Mucosa of descending colon (tissue), 3 donors: ENCODE data around the gene ABLIM1. TPM values are rescaled to one million over a fixed set of nuclear protein-coding genes. Genes with fewer than 3 reads are reported as not detected.
A peak's percentile ranks its signal among the peaks of the same experiment; 100 is the strongest.

Experiments used
- ATAC-seq: fragments of 200-7000 bp; cut with Tn5 transposase; one replicate; pipeline ENCODE4 v1.9.1; 2020; ENCODE audit warnings: mild to moderate bottlenecking, moderate library complexity
- DNase-seq, 3 donors: peaks; one replicate each; pipeline ENCODE4 v3.0.0-alpha.2; 2020
- H3K36me3 ChIP-seq: fragments of 200-600 bp; one replicate; pipeline ENCODE4 v1.8.0; 2021; ENCODE audit warnings: low read depth, mild to moderate bottlenecking
- H3K4me1 ChIP-seq: fragments of 200-600 bp; one replicate; pipeline ENCODE4 v1.8.0; 2021; ENCODE audit warnings: low read depth, mild to moderate bottlenecking
- H3K4me3 ChIP-seq: fragments of 200-600 bp; one replicate; pipeline ENCODE4 v1.8.0; 2021; ENCODE audit warnings: mild to moderate bottlenecking
- H3K9me3 ChIP-seq: fragments of 200-600 bp; one replicate; pipeline ENCODE4 v1.8.0; 2021; ENCODE audit warnings: mild to moderate bottlenecking
- CTCF ChIP-seq: fragments of 200-600 bp; IDR thresholded peaks from one replicate; pipeline ENCODE4 v1.8.0; 2022; ENCODE audit warnings: antibody characterized with exemption, mild to moderate bottlenecking
- intact Hi-C, 2 donors: fragments of 100-400 bp; cut with DNase I in 1 of 2; cut with micrococcal nuclease in 1 of 2; formaldehyde crosslinking; loops; one replicate each; pipeline versions ENCODE4 v1.11.0 to v1.11.1; 2022; cut with DNase I, micrococcal nuclease
- total RNA-seq, 3 donors: library from RNA; stranded (reverse); fragmentation: NEBNext Ultra II Directional in 2 of 3; extraction: Animal tissue kit (Norgen Biotek cat#: 25700) in 2 of 3; gene quantifications; one replicate each; pipeline versions ENCODE4 v1.2.1 to v1.2.4, GENCODE V29; 2021 to 2023
- donor health status: DM: no; HTN: no; CAD: no; lungs with moderate emphysema.
- donor health status: DM: no; HTN: no; CAD: no.
- donor health status: DM: no; HTN: yes; CAD: no.

The ABLIM1 gene
- total RNA-seq, 3 donors from 2014 or later: 67.1 to 122 (median 103) TPM

- intact Hi-C loops: no loop called here
Observed at GRCh38 chr10:114626841-114627240, 31.2 kb downstream of the ABLIM1 start.

GRCh38 chr10:114624951-114625780 lies 32.9 kb downstream of the ABLIM1 start:
- intact Hi-C loops: no loop called here
- H3K9me3 ChIP-seq: no peaks in the 10 kb centered on the region
- no peak overlapping the region for H3K4me3 ChIP-seq
- no peak for DNase-seq
- no peak for TF ChIP-seq CTCF
- no peaks in the 10 kb centered on the region for H3K36me3 ChIP-seq
- peaks cover 30% of the 10 kb centered on the region for H3K4me1 ChIP-seq
- peak; percentile 77 for ATAC-seq

More at GRCh38 chr10:114626841-114627240, 31.2 kb downstream of the ABLIM1 start:
- TF ChIP-seq CTCF: no peak
- Histone ChIP-seq H3K4me1 (peaks cover 30% of the 10 kb centered on the region), H3K4me3 (no peak overlapping the region), H3K36me3 (no peaks in the 10 kb centered on the region), H3K9me3 (no peaks in the 10 kb centered on the region)
- no peak for DNase-seq
- ATAC-seq: no peak

- H3K9me3 ChIP-seq: no peaks in the 10 kb centered on the region
- ATAC-seq (no peak), DNase-seq (no peak)
- peaks cover 30% of the 10 kb centered on the region for H3K4me1 ChIP-seq
- no peak overlapping the region for H3K4me3 ChIP-seq
- intact Hi-C loops: no loop called here
- no peak for TF ChIP-seq CTCF
- H3K36me3 ChIP-seq: no peaks in the 10 kb centered on the region
Observed at GRCh38 chr10:114624422-114624821, 33.7 kb downstream of the ABLIM1 start.

- TF ChIP-seq CTCF: no peak
- Histone ChIP-seq H3K4me1 (peaks cover 30% of the 10 kb centered on the region), H3K9me3 (no peaks in the 10 kb centered on the region), H3K36me3 (no peaks in the 10 kb centered on the region), H3K4me3 (no peak overlapping the region)
- DNase-seq: no peak
- peak; percentile 79 for ATAC-seq
- intact Hi-C loops: no loop called here
Observed at GRCh38 chr10:114623661-114624294, 34.3 kb downstream of the ABLIM1 start.

- no peak for TF ChIP-seq CTCF
- intact Hi-C loops: no loop called here
- ATAC-seq (peak; percentile 60), DNase-seq (no peak)
- Histone ChIP-seq H3K4me1 (peaks cover 30% of the 10 kb centered on the region), H3K36me3 (no peaks in the 10 kb centered on the region), H3K9me3 (no peaks in the 10 kb centered on the region), H3K4me3 (no peak overlapping the region)
Observed at GRCh38 chr10:114623155-114623554, 34.9 kb downstream of the ABLIM1 start.
